HG03139 (cell line): ENCODE measurements around the gene SART3.
"Not testable (repeated sequence)": the region's sequence is repeated elsewhere in the genome, so short reads cannot be mapped to it uniquely, and the experiment has no call there.

Source experiments
- ATAC-seq: cut with Tn5 transposase; IDR thresholded peaks from one replicate; pipeline ENCODE4 v1.9.1; 2021; ENCODE audit not compliant: unreplicated experiment

SART3 gene

DNA sequence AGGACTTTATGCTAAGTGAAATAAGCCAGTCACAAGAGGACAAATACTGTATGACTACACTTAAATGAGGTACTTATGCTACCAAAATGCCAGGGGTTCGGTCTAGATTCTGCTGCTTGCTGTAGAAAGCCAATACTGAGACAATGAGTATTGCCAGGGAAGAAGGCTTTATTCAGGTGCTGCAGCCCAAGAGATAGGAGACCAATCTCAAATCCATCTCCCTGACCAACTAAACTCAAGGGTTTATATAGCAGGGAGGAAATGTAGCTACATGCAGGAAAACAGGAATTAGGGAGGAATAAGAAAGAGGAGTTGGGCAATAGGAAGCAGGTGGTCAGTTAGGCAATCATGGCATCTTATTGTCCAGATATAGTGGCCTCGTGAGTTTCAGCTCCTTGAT is 58.1 kb downstream of the SART3 start:
- no peak for ATAC-seq

DNA sequence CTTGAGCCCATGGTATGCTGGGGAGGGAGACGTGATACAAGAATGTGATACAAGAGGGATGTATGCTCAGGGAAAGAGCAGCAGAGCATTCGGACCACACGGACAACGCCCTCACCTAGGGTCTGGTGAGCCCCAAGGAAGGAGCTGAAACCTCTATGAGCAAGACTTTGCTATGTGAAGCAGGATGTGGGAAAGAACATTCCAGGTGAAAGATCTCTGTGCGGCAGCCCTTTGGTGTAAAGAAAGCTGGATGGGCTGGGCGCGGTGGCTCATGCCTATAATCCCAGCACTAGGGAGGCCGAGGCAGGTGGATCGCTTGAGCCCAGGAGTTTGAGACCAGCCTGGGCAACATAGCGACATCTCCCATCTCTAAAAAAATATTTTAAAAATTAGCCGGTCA is 62.8 kb downstream of the SART3 start:
- no peak for ATAC-seq

- ATAC-seq = no peak
Observed at GRCh38 chr12:108495823-108496579, 65.0 kb downstream of the SART3 start.

- no peak for ATAC-seq
Observed at GRCh38 chr12:108495054-108495453, 65.9 kb downstream of the SART3 start.

GRCh38 chr12:108491256-108491655 is 69.7 kb downstream of the SART3 start:
- no peak for ATAC-seq

GRCh38 chr12:108487029-108487428 is 73.9 kb downstream of the SART3 start:
- not testable (repeated sequence) for ATAC-seq

DNA sequence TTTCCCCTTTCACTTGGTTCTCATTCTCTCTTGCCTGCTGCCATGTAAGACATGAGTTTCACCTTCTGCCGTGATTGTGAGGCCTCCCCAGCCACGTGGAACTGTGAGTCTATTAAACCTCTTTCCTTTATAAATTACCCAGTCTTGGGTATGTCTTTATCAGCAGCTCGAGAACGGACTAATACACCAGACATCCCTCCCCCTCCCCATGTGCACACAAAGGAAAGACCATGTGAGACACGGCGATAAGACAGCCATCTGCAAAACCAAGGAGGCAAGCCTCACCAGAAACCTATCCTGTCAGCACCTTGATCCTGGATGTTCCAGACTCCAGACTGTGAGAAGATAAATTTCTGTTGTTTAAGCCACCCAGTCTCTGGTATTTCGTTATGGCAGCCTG is 75.6 kb downstream of the SART3 start:
- not testable (repeated sequence) for ATAC-seq

DNA sequence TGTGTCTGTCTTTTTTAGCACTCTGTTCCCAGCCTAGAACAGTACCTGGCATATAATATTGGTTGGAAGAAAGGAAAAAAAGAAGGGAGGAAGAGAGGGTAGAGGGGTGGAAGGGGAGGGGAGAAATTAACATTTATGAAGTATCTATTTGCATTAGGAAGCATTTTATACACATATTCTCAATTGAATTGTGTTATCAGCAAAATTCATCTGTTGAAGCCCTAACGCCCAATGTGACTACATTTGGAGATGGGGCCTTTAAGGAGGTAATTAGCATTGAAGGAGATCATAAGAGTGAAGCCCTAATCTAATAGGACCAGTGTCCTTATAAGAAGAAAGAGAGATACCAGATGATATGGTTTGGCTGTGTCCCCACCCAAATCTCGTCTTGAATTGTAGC is 76.1 kb downstream of the SART3 start:
- ATAC-seq = no peak

DNA sequence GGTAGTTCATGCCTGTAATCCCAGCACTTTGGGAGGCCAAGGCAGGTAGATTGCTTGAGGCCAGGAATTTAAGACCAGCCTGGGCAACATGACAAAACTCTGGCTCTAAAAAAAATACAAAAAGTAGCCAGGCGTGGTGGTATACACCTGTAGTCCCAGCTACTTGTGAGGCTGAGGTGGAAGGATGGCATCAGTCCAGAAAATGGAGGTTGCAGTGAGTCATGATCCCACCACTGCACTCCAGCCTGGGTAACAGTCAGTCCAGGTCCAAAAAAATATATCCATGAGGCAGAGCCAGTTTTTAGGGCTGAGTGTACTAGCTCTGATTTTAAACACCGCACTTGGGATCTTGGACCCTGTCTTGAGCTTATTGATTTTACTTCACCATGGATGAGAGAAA is 76.5 kb downstream of the SART3 start:
- ATAC-seq = no peak

GRCh38 chr12:108483213-108484059 is 77.5 kb downstream of the SART3 start:
- ATAC-seq = no peak

DNA sequence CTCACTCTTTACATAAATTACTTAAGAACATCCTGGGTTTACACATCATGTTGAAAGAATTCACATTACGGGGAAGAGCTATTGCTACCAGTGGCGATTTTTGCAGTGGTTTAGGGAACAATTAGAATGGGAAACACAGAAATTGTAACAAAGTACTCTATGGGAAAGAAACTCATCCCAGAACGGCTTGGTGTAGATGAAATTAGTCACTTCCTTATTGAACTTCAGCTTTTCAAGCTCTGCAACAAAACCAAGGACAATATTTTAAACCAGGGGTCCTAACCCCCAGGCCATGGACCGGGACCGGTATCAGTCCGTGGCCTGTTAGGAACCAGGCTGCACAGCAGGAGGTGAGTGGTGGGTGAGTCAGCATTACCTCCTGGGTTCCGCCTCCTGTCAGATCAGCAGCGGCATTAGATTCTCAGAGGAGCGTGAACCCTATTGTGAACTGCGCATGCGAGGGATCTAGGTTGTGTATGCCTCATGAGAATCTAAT is 78.2 kb downstream of the SART3 start:
- ATAC-seq = no peak

GRCh38 chr12:108479364-108480070 is 81.5 kb downstream of the SART3 start:
- no peak for ATAC-seq

GRCh38 chr12:108478611-108479206 is 82.3 kb downstream of the SART3 start:
- no peak for ATAC-seq

DNA sequence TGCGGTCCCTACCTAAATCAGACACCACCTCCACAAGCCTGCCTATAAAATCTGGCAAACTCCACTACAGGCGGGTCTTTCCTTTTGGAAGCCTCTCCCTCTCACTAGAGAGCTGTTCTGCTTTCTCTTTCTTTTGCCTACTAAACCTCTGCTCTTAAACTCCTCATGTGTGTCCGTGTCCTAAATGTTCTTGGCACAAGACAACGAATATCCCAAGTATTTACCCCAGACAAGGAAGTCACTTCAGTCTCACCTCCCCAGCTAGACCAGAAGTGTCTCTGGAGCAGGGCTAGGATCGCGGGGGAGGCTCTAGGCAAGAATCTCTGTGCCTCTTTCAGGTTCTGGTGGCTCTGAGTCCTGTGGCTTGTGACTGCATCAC is 83.1 kb downstream of the SART3 start:
- no peak for ATAC-seq

DNA sequence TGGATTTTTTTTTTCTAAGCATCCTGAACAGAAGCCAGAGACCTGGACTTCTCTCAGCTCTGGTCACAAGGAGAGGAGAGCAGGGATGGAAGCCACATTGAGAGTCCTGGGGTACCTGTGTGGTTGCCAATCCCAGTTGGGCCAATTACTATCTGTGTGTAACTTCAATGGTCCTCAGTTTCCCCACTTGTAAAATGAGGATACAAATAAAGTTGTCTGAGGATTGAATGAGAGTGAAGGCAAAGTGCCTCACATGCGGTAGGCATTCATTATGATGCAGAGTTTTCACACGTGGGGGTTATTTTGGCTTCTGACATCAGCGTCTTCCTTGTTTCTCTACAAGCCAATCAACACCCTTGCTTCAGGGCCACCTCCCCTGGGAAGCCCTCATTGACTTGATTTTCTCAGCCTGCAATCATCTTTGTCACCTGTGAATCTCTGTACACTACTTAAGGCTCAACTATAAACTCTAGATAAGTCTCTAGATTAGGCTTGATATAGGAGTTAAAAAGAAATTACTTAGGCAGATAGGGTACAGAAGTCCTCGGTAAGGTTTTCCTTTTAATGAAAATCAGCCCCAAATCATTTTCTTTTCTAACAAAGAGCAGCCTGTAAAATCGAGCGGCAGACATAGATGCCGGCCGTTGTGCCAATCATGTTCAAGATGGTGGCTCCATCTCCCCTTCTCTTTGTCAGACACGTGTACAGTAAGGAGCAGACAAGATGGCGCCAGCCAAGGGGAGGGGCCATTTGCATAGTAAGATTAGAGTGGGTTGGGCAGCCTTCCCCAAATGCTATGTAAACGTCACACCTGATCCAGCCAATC is 83.7 kb downstream of the SART3 start:
- ATAC-seq = no peak

- no peak for ATAC-seq
Observed at GRCh38 chr12:108475396-108475795, 85.6 kb downstream of the SART3 start.

DNA sequence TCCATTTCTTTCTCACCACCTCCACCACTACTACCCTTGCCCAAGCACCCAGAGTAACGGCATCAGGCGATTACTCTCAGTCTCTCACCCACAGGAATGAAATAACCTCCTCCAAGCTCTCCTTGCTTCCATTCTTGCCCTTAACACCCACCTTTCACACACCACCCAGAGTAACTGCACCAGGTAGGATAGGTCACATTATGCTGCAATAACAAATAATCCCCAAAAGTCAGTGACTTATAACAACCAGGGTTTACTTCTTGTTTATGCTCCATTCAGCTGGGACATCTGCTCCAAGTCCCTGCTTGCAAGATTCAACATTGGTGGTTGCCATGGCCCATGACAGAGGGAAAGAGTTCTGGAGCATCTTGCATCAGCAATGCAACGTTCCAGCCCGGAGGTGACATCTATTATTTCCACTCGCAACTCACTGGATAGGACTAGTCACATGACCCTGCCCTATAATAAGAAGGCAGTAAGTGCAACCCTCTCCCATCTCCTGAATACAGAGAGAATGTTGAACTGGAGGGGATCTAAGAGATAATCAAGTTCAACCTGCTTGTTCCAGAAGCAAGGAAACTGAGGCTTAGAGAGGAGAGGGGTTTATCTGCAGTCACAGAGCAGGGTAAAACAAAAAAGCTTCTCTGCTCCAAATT is 87.4 kb downstream of the SART3 start:
- no peak for ATAC-seq
